ENCODE measurements around the gene FCER2.

DNA sequence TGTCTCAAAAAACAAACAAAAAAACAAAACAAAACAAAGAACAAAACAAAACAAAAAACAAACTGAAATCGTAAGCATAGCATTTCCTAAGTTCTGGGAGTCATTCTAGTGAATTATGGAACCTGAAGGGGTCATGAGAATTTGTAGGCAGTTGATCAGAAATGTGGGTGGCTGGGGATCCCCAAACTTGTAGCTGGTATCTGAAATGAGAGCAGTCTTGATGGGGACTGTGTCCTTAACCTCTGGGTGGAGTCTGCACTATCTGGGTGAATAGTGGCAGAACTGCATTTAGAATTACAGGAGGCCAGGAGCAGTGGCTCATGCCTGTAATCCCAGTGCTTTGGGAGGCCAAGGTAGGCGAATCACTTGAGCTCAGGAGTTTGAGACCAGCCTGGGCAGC, 23.9 kb upstream of the FCER2 start:
- TF ChIP-seq, protein P1, sequence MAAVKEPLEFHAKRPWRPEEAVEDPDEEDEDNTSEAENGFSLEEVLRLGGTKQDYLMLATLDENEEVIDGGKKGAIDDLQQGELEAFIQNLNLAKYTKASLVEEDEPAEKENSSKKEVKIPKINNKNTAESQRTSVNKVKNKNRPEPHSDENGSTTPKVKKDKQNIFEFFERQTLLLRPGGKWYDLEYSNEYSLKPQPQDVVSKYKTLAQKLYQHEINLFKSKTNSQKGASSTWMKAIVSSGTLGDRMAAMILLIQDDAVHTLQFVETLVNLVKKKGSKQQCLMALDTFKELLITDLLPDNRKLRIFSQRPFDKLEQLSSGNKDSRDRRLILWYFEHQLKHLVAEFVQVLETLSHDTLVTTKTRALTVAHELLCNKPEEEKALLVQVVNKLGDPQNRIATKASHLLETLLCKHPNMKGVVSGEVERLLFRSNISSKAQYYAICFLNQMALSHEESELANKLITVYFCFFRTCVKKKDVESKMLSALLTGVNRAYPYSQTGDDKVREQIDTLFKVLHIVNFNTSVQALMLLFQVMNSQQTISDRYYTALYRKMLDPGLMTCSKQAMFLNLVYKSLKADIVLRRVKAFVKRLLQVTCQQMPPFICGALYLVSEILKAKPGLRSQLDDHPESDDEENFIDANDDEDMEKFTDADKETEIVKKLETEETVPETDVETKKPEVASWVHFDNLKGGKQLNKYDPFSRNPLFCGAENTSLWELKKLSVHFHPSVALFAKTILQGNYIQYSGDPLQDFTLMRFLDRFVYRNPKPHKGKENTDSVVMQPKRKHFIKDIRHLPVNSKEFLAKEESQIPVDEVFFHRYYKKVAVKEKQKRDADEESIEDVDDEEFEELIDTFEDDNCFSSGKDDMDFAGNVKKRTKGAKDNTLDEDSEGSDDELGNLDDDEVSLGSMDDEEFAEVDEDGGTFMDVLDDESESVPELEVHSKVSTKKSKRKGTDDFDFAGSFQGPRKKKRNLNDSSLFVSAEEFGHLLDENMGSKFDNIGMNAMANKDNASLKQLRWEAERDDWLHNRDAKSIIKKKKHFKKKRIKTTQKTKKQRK (IDR thresholded peaks at IDR 0.05; ENCODE audit: low read length): no peak
- TF ChIP-seq NKX3-1 (CRISPR knock-in tag; IDR thresholded peaks at IDR 0.05): no peak
- TF ChIP-seq ZNF580 (CRISPR knock-in tag; IDR thresholded peaks at IDR 0.05; ENCODE audit: borderline replicate concordance, low read depth): no peak
- TF ChIP-seq, protein P2, sequence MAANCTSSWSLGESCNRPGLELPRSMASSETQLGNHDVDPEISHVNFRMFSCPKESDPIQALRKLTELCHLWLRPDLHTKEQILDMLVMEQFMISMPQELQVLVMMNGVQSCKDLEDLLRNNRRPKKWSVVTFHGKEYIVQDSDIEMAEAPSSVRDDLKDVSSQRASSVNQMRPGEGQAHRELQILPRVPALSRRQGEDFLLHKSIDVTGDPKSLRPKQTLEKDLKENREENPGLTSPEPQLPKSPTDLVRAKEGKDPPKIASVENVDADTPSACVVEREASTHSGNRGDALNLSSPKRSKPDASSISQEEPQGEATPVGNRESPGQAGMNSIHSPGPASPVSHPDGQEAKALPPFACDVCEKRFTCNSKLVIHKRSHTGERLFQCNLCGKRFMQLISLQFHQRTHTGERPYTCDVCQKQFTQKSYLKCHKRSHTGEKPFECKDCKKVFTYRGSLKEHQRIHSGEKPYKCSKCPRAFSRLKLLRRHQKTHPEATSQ (CRISPR knock-in tag; IDR thresholded peaks at IDR 0.05; ENCODE audit: borderline replicate concordance): no peak
- TF ChIP-seq ZNF10 (CRISPR knock-in tag; IDR thresholded peaks at IDR 0.05; ENCODE audit: borderline replicate concordance, low read depth): no peak
- TF ChIP-seq ZNF605 (CRISPR knock-in tag; IDR thresholded peaks at IDR 0.05): no peak
- TF ChIP-seq ZNF577 (CRISPR knock-in tag; IDR thresholded peaks at IDR 0.05; ENCODE audit: borderline replicate concordance, low read depth): no peak
- TF ChIP-seq YY1 (IDR thresholded peaks at IDR 0.05; ENCODE audit: insufficient read depth, insufficient replicate concordance, low read depth, low read length): no peak
- TF ChIP-seq ZNF501 (CRISPR knock-in tag; IDR thresholded peaks at IDR 0.05): no peak
- TF ChIP-seq POLR2AphosphoS5 (IDR thresholded peaks at IDR 0.05; ENCODE audit: low read depth, low read length): no peak
- TF ChIP-seq TAF1 (CRISPR knock-in tag; IDR thresholded peaks at IDR 0.05): no peak
- TF ChIP-seq TCF12 (IDR thresholded peaks at IDR 0.05): no peak
- no peak for TF ChIP-seq TCF12 (CRISPR knock-in tag; IDR thresholded peaks at IDR 0.05)
